HG02678 (cell line): ENCODE results near the gene SRGAP3.

ENCODE experiments used
- ATAC-seq: cut with Tn5 transposase; IDR thresholded peaks from one replicate; pipeline ENCODE4 v1.9.1; 2021; ENCODE audit warnings: mild to moderate bottlenecking, moderate library complexity; ENCODE audit not compliant: unreplicated experiment

The SRGAP3 gene

DNA sequence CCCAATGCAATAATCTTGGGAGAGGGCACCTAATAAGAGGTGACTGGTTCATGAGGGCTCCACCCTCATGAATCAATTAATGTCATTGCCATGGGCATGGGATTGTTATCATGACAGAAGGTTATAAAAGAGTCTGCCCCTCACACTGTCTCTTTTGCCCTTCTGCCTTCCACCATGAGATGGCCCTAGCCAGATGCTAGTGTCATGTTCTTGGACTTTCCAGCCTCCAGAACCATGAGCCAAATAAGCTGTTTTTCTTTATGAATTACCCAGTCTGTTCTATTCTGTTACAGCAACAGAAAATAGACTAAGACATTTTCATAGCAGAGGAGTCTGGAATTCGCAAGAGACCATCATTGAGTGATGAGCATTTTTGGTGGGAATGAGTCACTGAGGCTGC, 270.2 kb downstream of the SRGAP3 start:
- no peak for ATAC-seq

DNA sequence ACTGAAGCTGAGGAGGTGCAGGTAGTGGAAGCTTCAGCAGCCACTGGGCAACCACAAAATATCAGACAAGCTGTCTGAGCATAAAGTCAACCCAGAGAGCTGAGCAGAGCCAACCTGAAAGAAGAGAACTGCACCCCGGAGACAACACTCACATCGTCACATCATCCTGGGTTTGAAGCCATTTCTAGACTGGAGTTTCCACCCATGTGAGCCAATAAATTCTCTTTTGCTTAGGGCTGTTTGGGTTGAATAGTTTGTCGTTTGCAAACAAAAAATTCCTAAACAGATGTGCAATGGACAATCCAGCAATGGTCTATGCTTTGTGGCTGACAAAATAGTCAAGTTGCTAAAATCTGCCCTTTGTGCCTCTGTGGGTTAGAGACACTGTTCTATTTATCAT, 270.9 kb downstream of the SRGAP3 start:
- no peak for ATAC-seq

DNA sequence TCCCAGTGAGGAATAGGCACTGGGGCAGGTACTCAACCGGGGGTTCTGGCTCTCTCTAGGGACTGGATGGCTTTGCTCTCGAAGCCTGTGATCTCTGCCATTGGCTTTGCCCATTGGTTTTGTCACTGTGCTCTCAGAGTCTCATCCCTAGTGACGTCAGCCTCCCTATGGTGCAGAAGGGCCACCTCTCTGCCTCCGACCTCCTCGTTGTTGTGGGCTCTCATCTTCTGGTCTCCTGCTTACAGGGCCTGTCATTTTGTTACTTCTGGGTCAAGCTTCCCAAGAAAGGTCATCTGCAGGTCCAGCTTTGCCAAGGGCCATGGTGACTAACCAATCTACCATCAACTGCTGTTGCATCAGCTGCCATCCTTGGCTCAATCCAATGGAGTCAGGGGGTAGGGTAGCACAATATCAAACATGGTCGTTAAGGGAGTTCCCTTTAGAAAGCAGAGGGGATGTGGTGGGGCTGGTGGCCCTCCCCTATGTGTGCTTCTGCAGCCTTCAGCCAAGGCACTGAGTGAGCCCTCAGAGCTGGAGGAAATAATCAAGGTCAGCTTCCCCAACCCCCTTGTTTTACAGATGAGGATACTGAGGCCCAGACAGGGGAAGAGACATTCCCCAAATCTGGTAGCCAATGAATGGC, 272.8 kb downstream of the SRGAP3 start:
- ATAC-seq: no peak

DNA sequence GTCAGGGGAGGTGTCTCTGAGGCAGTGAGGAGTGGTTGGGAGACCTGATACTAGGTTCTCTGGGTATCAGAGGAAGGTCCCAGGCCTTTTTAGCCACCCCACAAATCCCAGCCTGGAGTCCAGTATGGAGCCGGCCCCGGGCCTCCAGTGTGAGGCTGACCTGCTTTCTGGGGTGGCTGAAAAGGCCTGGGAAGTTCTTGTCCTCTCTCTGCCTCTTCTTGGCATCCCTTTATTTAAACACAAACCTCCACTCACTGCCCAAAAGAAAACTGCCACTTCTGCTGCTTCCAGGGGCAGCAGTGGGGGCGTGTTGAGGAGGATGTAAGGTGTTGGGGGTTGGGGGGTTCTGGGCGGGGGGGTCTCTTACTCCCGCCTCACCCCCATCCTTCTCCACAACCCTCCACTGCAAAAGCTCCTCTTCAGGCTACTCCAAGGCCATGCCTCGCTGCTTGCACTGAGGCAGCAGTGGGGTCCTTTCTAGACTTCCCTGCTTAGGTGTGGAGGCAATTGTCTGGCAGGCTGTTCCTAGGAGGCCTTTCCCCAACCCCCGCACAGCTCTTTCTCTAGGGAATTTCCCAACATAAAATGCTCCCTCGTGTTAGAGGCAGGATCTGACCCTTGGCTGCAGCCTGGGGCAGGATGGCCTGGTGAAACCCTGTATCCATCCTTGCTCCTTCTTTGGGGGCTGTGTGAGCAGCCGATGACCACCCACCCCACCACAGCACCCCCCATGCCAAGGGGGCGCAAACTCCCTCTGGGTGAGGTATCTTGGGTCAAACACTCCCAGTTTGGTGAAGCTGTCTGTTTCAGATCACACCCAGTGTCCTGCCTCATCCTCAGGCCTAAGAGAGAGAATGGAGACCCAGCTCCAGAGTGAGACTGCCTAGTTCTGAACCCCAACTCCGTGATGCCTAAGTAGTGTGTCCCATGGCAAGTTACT, 274.1 kb downstream of the SRGAP3 start:
- no peak for ATAC-seq

DNA sequence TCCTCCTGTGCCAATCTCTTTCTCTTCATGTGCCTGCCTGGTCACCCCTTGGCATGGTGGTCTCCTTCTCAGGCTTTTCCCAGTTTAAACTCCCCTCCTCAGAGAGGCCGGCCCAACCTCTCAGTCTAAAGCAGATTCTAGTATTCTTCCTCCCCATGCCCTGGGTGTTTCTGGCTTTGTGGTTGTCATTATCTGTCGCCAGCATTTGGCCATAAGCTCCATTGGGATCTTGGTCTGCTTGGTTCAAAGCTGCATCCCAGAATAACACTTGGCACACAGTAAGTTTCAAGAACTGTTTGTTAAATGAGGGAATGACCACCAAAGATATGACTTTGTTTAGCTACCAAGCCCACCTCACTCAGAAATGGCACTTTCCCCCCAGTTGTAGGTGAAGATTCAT, 275.0 kb downstream of the SRGAP3 start:
- no peak for ATAC-seq

DNA sequence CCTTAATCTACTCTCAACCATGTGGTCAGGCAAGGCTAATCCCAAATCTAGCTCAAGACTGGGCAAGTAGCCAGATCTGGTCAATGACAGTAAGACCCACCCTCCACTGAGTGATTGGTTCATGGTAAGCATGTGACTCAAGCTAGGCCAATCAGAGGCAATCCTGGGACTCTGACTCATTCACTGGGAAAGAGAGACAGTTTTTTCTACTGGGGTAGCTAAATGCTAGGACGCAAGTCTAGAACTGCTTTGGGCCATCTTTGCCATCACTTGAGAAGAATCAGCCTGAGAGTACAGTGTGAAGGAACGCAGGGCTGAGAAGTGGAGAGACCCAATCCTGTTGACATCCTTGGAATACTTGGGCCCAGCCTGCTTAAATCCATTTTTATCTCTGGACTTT, 276.8 kb downstream of the SRGAP3 start:
- no peak for ATAC-seq

DNA sequence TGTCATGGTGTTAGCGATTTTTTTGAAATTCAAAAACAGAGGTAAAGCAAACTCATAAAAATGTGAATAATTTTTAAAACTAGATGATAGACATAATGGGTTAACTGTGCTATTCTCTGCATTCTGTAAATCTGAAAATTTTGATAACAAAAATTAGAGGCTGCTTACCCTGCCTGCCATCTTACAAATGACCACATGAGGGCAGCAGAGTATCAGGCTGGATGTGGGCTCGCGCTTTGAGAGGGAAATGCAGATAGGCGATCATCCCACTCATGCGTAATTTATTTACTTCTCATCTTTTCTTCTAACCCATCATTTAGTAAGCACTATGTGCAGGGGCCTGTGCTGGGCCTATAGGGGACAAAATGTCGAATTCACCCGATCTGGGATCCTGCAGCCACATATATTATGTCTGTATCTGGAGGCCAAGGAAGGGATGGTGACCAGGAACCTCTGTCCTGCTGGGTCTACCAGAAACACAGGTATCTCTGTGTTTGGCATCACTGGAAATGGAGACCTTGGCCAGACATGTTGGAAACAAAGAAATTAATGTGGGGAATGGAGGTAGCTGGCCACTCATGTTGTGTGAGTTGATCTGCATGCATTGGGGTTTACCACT, 278.4 kb downstream of the SRGAP3 start:
- ATAC-seq: peak; percentile 61

DNA sequence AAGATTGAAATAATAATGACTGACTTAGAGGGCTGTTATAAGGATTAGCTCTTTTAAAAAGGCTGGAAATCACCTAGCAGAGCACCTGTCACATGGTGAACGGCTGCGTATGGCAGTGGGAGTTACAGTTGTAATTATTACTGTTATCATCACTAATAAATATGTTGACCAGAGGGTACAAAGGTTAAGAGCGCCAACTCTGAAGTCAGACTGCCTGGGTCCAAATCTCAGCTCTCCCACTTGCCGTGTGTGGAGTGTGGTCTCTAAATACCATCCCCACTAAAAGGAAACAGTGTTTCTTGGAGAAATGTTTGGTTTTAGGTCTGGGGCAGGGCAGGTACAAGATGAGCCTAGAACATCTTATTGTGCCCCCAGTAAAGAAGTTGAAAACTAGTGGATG, 280.2 kb downstream of the SRGAP3 start:
- no peak for ATAC-seq

DNA sequence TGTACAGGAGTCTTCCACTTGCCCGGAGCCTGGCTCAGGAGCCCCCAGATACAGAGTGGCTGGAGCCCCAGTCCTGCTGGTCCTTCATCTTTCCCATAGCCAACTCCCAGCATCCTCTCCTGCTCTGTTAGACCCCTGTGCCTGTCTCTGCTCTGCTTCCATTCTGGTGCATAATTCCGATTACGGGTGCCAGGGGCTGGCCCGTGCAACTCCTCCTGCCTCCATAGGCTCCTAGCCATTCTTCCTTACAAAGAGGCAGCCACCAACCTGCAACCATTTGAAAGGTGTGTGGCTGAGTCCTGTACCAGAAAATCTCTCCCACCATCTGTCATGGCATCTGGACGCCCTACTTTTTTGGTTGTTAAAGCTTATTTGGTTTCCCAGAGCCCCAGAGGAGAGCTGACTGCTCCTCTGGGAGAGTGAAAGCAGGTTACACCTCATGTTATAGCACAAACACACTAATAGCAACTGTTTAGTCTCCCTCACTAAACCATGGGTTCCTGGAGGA, 281.0 kb downstream of the SRGAP3 start:
- no peak for ATAC-seq

DNA sequence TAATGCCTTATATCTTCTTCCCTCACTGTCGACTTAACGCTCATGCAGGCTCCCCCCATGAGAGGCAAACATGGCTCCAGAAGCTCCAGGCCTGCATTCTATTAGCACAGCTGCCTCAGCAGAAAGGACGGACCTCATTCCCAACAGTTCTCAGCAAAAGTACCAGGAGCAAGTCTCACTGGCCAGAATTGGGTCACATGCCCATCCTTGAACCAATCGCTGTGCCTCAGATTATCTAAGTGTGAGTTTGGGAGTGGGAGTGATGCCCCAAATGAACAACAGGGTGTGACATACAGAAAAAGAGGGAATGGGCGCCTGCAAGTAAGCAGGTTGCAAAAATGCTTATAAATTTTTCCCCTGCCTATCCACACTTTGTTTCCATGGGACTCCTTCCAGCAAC, 281.9 kb downstream of the SRGAP3 start:
- no peak for ATAC-seq

DNA sequence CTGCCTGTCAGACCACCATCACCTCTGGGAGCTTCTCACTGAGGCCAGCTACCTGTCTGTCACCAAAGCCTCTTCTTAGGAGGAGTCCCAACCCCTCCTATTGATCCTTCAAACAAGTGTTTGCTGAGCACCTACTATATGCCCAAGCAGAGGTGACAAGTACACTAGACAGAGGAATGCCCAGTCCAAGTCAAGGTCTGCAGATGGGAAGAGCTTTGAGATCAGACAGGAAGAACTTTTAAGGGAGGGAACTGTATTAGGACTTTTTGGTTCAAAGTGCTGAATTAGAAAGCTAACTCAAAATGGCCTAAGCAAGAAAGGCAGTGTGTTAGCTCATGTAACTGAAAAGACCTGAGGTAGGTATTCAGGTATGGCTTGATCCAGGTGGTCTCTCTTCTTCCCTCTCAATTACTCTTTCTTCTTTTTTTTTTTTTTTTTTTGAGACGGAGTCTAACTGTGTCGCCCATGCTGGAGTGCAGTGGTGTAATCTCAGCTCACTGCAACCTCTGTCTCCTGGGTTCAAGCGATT, 282.6 kb downstream of the SRGAP3 start:
- no peak for ATAC-seq

DNA sequence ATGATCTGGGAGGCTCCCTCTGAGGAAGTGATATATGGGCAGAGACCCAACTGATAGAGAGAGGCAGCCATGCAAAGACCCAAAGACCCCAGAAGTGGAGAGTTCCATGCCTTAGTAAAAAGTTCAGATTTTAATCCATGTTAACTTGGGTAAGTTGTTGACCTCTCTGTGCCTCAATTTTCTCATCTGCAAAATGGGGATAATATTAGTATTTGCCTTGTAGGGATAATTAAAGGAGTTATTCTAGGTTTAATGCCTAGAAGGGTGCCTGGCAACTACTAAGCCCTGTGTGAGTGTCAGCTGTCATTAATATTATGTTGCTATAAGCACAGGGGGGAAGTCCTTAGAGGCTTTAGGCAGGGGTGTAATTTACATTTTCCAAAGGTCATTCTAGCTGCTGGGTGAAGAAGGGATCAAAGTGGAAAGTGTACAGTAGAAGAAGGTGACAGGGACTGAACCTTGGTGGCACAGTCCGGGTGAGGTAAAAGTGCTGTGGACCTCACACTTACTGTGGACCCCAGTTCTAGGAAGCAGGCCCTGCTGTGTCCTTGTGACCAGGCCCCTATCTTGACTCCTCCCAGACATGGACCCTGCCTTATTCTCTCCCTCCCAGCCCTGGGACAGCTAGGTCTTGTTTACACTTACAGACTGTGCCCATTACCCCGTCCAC, 283.2 kb downstream of the SRGAP3 start:
- ATAC-seq: no peak

DNA sequence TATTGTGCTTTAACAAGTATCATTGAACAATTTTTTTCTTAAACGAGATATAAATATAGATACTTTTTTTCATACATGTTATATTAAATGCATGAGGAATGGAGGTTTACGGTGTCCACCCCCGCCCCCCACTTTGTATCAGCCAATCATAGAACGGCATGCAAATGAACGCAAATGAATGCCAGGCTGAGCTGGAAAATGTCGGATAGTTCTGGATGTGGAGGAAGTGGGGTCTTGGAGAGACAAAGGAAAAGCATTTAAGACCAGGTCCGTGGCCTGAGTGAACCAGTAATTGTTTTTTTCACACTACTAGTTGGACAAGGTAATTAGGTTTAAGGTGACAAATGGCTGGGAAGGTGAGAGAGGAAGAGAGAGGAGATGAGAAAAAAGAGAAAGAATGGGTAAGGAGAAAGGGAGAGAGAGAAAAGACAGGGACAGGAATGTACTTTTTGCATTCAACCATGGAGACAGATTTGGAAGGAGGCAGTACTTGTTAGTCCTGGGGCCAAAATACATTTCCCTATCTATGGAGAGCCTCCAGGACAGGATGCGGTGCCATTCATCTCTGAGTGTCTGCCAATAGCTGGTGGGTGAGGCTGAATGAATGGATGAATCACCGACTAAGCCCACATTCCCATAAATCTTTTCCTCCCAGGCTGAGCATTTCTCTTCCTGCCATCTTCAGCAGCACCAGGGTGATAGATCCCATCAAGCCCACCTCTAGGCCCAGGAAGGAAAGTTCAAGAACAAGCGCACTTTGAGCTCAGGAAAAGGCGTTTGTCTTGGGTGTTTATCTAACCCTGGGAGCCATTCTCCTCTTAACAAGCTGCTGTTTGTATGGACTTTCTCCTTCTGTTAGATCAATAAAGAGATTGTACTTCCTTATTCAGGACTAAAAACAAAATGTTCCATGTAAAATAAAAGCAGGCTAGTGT, 284.7 kb downstream of the SRGAP3 start:
- no peak for ATAC-seq

DNA sequence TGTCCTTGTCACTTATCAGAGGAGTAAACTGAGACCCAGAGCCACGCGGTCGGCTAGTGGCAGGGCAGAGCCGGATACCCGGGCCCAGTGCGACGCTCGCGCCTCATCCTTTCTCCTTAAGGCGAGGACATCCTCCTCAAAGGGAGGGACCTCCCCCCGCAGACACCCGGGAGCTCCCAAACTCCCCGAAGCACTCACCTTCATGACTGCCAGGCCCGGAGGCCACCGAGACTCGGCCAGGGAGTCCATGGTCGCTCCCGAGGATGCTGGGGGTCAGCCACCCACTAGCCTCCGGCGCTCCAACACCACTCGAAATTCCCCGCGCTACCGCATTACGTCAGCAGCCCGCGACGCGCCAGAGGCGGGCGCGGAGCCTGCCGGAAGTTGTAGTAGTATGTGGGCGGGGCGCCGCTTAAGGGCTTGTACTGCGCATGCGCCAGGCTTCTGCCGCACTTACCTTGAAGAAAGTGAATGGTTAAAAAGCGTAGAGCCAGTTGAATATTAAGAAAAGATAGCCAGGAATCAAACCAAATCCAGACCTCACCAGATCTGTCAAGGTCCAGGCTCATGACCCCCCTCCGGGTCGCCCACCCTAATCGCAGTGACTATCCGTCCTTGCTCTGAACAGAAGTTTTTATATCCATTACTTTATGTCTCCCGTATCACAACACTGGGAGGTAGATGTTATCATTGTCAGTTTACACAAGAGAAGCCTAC, 286.2 kb downstream of the SRGAP3 start, which contains the start of gene RAD18:
TSS of gene RAD18 (minus strand) at position 336 of the 717 bp plus-strand sequence. CDS start at position 249, 87 bp downstream.
- ATAC-seq: peak; percentile 94

DNA sequence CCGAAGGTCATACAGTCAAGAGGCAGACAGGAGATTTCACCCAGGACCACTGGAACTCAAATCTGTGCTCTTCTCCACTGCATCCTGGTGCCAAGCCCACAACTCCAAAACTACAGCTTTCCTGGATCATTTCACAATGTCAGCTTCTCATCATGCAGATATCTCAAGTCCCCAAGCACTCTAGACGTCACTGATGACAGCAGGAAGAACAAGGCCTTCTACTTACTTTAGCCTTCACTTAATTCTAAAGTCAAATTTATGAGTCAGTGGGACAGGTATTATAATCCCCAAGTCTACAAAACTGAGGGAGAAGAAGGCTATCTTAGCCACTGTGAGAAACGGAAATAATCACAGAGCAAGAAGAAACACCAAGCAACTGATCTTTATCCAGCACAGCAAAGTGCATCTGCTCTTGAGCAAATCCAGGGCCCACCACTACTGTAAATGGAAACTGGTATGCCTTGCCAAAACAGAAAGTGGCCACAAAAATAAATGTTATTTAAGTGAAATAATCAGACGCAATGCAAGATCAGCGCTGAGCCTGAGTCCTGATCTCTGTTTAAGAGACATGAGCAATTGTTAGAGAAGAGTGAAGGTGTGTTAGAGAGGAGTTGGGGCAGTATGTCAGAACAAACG, 287.1 kb downstream of the SRGAP3 start:
- ATAC-seq: no peak

DNA sequence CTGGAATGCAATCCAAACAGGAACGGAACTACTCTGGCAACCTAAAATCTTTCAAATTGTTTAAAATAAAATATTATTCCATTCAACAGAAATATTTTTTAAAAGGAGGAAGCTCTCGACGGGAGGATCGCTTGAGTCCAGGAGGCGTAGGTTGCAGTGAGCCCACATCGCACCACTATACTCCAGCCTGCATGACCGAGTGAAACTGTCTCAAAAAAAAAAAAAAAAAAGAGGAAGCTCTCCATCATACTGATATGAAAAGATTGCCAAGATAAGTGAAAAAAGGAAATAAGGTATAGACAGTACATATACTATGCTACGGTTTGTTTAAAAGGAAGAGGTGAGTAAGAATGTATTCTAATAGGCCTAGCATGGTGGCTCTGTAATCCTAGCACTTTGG, 289.8 kb downstream of the SRGAP3 start:
- no peak for ATAC-seq

DNA sequence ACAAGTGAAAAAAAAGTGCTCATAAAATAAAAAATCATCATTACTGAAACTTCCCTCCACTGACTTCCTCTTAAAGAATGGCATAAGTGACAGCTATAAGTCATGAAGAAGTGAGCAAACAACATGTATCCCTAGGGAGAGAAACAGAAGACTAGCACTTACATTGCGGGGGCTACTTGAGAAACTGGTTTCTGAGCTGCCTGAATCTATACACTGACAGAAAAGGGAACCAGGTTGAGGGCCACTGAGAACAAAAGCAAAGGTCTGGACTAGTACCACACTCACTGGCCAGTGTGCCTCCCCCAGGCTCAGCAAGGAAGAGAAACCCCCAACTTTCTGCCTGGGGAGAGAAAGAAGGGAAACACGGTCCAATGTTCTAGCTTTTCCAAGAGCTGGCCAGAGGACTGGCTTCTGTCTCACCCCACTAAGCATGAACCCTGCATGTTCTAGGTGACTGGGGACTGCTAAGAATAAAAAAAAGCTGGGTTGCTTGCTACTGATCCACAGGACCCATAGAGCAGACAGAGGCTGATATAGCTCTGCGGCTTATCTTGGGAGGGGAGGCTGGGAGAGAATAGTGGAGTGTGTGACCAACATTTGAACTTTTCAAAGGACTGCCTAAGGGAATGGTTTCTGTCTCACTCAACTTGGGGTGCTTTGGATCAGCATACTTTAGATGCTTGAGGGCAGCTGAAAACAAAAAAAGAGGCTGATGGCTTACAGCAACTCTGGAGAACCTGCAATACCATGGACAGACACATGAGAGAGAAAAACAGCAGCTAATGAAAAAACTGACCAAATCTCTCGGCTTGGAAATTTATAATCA, 294.3 kb downstream of the SRGAP3 start:
- peak; percentile 87 for ATAC-seq

DNA sequence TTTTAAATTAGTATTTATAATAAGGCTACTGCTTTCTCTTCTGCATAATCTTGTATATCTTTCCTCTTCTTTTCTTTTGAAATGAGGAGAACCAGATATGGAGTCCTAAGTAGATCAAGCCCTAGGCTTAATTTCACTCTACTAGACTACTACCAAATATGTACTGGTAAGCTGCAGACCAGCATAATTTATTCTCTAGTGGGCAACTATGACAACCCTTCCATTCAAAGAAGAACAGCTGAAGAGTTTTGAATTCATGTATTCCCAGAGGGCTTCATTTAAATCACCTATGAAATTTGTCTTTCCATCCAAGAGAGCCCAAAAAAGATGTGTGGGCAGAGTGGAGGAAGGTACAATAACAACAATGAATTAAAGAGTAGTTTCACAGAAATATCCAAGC, 296.1 kb downstream of the SRGAP3 start:
- ATAC-seq: no peak
